ENCODE measurements around the gene SLC35G6.
"Not testable (repeated sequence)": the region's sequence is repeated elsewhere in the genome, so short reads cannot be mapped to it uniquely, and the experiment has no call there.

Gene SLC35G6

DNA sequence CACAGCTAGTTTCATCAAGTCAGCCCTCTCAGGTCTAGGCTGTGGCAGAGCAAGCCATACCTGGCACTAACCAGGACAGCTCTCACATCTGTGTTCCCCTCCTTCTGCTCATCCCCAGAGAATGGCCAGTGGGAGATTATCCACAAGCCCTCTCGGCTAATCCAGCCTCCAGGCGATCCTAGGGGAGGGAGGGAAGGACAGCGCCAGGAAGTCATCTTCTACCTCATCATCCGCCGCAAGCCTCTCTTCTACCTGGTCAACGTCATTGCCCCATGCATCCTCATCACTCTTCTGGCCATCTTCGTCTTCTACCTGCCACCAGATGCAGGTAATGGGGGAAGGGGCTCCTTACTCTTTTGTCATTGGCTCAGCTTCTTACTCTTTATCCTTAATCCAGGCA is 32.8 kb upstream of the SLC35G6 start:
- intact Hi-C loops (cut with DNase I): no loop called here
- DNase-seq: no peak

DNA sequence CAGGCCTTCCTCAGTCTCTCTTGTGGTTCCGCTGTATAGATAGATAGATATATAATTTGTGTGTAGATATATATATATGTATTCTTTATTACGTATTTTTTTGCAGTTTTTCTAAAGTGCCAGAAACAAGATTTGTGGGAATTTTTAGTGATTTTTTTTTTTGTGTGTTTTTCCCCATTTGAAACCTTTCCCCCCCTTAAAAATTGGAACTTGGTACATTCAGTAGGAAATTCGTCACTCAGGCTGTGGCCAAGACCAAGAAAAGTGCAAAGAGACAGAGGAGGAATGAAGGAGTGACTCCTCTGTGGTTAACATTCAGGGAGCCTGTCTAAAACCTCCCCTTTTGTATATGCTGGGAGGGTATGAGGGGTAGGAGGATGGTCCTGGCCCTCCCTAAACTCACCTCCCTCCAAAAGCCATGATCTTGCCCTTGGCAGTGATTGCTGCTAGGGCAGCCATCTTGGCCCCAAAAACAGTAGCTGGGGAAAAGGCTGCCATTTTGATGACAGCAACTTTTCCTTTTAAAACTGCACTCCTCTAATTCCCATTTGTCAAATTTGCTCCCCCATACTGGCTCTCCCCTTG is 21.2 kb upstream of the SLC35G6 start:
- intact Hi-C loops (cut with DNase I): no loop called here
- peak in 1 of 10 donors; percentile 28 for DNase-seq

DNA sequence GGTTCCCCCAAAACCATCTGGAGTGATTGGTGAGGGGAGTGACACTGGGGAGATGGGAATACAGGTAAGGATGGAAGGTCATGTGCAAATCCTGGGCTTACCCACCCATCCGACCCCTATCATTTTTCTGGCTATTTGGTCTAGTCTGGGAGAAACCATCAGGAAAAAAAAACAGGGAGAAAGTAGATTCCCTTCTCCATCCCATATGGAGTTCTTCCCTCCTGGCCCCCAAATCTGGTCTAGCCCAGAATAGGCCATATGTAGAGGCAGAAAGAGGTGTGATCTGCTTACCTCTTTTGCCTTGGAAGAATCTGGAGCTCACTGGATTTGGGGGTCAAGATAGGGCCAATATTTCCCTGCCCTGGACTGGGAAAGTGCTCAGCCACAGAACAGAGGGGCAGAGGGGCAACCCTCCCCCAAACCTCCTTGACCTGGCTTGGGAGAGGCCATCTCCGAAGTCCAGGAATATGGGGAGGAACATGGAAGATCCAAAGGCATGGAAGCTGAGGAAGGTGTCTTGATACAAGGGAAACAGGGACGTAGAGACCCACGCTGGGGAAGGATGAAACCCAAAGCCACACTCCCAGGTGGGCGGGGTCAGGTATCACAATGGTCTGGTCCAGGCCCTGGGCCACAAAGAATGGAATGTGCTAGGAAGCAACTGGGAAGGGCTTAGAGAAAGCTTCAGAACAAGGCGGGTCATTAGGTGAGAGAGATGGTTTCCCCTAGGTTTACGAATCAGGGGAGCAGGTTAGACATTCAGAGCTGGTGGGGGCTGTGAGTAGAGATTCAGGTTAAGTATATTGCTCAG is 20.2 kb upstream of the SLC35G6 start:
- DNase-seq: peak in 1 of 10 donors; percentile 36
- intact Hi-C loops (cut with DNase I): no loop called here

DNA sequence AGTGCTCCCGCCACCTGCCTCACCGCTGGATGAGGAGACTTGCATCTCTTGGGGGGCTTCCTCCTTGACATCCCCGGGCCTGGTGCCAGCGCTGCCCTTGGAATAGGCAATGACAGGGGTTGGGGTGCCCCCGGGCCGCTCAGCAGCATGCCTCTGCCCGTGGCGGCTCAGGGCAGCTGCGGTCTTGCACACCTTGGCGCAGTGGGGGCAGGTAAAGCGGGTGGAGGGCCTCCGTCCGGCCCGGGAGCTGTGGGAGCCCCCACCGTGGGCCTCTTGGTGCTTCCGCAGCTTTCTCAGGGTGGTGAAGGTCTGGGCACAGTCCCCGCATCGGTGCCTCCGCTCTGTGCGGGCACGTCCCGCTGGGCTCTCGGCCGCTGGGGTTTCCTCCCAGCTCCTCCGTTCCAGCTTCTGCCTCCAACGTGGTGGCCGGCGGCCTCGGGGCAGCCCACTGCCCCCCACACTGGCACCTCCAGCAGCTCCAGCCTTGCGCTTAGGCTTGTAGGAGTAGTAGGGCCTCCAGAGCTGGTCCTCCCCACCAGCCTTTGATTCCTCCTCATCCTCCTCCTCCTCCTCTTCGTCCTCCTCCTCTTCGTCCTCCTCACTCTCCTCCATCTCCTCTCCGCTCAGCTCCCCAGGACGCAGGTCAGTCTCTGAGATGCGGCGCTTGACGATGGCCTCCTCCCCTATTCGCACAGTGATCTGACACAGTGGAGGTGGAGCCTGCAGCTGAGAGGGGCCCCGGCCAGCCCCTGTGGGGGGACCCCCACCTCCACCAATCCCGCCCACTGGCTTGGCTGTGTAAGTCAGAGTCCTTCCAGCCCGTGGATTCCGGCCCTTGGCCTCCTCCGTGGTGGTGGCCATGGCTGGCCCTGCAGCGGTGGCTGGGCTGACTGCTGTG is 18.5 kb upstream of the SLC35G6 start:
- intact Hi-C loops (cut with DNase I): no loop called here

DNA sequence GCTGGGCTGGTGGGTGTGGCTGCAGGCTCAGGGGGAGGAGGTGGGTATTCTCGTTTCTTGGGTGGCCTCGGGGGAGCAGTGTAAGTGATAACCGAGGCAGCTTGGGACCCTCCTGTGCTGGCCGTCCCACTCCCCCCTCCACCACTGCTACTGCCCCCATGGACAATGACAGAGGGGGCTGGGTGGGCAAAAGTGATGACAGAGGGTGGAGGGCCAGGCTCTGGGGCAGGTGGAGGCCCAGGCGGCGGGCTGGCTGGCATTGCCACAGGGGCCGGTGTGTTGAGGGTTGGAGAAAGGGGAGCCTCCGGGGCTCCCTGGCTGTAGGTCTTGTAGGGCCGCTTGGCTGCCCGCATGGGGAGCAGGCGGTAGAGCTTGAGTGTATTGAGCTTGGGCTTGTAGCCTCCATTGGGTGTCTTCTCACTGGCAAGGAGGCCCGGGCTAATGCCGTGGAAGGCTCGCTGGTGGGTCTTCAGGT is 17.8 kb upstream of the SLC35G6 start:
- intact Hi-C loops (cut with DNase I): no loop called here
- DNase-seq: no peak

More for the DNA sequence above, 18.5 kb upstream of the SLC35G6 start:
- peak in 1 of 10 donors; percentile 85 for DNase-seq

DNA sequence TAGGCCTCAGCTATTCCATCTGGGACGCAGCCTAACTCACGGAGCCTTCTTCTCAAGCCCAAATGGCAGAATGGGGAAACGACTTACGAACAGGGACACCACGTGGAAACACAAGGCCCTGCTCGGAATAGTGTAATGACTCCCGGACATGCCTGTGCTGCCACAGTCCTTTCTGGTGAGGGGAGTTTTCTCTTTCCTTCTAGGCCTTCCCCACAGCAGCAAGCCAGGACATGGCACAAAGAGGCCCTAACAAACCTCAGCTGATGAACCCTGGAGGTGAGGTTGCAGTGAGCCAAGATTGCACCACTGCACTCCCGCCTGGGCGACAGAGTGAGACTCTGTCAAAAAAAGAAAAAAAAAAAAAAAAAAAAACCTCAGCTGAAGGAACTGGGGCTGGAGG is 17.2 kb upstream of the SLC35G6 start:
- intact Hi-C loops (cut with DNase I): no loop called here

DNA sequence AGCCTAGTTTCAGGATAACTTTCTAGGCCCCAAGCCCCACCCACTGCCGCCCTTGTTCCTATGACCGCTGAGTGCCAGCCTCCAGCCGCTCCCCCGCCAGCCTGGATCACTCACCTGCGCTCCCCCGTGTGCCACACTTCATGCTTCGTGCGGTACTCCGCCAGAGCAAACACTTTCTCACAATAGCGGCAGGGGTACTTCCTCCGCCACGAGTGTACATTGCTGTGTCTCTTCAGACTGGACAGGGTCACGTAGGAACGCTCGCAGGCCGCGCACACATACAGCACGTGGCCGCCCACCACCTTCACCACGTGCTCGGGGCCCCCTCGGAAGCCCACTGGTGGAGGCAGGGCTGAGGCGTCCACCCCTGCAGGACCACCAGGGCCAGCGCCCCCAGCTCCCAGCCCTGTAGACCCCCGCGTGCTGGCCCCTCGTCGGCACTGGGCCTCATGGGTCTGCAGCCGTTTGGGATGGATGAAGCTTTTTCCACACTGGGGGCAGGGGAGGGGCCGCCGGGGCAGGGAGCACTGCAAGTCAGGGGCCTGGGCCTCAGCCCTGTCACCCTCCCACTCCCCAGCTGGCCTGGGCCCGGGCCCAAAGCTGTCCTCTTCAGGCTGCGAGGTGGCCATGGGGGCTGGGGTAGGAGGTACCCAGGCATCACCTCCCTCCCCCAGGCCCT is 15.5 kb upstream of the SLC35G6 start:
- peak in 1 of 10 donors; percentile 76 for DNase-seq
- intact Hi-C loops (cut with DNase I): no loop called here

More for the DNA sequence above, 17.2 kb upstream of the SLC35G6 start:
- no peak for DNase-seq

DNA sequence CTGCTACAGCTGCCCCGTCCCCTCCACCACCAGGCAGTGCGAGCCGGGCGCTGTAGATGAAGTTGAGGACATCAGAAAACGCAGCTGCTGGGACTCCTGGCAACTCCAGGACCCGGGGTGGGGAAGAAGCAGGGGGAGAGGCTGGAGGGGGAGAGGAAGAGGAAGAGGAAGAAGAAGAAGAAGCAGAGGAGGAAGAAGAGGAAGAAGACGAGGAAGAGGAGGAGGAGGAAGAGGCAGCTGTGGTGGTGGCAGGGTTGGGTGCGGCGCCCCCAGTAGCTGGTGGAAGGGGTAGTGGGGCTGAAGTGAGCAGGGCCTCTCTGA is 15.0 kb upstream of the SLC35G6 start:
- intact Hi-C loops (cut with DNase I): no loop called here
- DNase-seq: no peak

DNA sequence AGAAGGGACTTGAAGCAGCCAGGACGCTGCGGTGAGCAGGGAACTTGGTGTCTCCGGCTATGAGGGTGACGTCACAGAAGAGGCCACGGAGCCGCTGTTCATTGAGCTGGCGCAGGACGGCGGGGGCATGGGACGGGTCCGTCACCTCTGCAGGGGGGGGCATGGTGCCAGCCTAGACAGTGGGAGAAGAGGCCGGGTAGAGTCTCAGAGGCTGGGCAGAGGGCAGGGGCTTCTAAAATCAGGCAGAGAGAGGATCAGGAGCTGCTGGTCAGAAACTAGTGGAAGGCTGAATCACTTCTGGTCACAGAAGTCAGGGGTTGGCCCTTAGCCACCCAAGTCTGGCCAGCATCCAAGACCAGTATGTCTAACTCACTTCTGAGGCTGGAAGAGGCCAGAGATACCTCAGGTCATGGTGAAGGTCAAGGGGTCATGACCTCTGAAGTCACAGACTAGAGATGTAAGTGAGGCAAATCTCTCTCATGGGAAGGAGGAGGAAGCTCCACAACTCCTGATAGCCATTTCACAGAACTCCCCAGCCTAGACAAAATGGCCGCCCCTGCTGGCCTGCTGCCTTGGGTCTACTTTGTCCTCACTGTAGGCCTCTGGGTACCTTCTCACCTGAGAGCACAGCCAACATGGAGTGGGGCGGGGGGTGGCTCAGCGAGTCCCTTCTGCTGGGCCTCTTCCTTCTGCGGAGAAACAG is 14.5 kb upstream of the SLC35G6 start:
- intact Hi-C loops (cut with DNase I): no loop called here
- peak in 3 of 10 donors; percentile 42 to 85 (median 49) for DNase-seq

DNA sequence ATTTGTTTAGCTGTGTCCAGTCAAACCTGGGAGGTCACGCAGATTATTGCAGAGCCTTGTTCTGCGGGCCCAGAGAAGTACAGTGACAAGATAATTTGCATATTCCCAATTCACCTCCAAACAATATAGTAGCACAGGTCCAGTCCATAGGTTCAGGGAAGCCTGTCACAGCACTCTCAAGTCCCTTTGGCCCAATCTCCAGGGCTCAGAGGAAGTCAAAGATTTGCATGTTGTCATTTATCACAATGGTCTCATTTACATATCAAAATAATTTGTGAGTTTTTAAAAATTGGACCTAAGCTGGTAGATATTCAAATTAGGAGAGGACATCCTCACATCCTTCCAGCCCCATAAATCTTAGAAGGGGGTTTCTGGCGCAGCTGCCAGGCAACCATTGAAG is 13.7 kb upstream of the SLC35G6 start:
- intact Hi-C loops (cut with DNase I): no loop called here
- DNase-seq: no peak

DNA sequence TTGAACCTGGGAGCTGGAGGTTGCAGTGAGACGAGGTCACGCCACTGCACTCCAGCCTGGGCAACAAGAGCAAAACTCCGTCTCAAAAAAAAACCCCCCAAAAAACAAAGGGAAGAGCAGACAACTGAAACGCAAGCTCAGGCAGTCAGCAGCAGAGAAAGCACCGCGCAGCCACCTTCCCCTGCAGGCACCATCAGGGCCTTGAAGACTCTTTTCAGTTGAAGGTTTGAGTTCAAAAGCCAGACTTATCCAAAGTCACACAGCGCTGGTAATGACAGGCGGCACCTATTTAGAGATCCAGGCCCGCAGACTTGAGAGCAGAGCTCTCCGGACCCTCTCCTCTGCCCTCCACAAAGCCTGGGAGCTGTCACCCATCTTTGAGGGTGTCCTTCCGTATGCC is 13.0 kb upstream of the SLC35G6 start:
- intact Hi-C loops (cut with DNase I): loop anchor here (1.0 kb wide), 1 partner anchor 8 kb away; no protein-coding TSS in a partner anchor

DNA sequence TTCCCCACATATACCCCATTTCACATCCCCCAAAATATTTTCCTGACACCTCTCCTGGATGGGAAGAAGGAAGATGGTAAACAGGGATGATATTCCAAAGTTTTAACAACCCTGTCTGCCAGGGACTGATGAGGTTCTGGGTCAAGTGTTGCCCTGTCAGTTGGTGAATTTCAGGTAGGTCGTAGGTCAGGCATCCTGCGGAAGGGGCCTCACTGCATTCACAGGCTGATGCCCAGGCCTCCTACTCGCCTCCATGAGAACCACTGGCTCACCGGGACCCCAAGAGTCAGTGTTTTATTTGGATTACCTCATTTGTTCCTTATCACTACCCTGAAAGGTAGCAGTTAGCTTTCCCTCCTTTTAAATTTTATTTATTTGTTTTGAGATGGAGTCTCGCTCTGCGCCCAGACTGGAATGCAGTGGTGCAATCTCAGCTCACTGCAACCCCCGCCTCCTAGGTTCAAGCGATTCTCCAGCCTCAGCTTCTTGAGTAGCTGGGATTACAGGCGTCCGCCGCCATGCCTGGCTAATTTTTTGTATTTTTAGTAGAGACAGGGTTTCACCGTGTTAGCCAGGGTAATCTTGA is 12.3 kb upstream of the SLC35G6 start:
- intact Hi-C loops (cut with DNase I): loop anchor here (1.0 kb wide), 1 partner anchor 7 kb away; no protein-coding TSS in a partner anchor
- DNase-seq: peak in 1 of 10 donors; percentile 12

More for the DNA sequence above, 13.0 kb upstream of the SLC35G6 start:
- DNase-seq: no peak

DNA sequence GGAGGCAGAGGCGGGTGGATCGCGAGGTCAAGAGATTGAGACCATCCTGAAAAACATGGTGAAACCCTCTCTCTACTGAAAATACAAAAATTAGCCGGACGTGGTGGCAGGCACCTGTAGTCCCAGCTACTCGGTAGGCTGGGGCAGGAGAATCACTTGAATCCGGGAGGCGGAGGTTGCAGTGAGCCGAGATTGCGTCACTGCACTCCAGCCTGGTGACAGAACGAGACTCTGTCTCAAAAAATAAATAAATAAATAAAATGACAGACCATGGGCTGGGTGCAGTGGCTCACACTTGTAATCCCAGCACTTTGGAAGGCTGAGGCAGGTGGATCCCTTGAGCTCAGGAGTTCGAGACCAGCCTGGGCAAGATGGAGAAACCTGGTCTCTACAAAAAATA is 11.4 kb upstream of the SLC35G6 start:
- DNase-seq: peak in 2 of 10 donors; percentile 3 to 57
- intact Hi-C loops (cut with DNase I): not testable (repeated sequence)

DNA sequence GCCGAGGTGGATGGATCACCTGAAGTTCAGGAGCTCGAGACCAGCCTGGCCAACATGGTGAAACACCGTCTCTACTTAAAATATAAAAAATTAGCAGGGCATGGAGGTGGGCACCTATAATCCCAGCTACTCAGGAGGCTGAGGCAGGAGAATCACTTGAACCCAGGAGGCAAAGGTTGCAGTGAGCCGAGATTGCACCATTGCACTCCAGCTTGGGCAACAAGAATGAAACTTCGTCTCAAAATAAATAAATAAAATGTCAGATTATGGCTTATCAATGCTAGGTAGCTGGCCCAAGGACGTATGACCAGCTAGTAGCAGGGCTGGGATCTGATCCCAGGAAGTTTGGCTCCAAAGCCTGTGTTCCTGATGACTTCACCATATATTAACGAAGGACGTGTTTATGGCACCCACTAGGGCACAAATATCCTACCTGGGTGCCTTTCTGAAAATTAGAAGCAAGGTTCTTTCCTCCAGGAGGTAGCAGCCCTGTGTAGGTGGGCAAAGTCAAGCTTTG is 10.7 kb upstream of the SLC35G6 start:
- DNase-seq; intact Hi-C loops (cut with DNase I): not testable (repeated sequence)

DNA sequence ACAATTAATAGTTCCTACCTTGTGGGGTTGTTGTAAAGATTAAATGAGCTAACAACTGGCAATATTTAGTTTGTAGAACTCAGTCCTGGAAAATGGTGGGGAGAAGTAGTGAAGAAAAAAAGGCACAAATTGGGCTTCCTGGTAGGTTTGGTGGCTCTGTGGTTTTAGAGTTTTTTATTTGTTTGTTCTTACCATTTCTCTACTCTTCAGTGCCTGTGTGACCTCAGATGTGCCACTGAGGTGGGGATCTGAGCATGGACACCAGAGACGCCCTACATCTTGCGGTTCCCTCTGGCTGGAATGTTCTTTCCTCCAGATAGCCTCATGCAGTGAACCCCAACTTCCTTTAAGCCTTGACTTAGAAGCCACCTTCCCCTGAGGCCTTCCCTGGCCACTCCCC is 9.5 kb upstream of the SLC35G6 start:
- intact Hi-C loops (cut with DNase I): no loop called here
- peak in 2 of 10 donors; percentile 3 to 7 for DNase-seq

DNA sequence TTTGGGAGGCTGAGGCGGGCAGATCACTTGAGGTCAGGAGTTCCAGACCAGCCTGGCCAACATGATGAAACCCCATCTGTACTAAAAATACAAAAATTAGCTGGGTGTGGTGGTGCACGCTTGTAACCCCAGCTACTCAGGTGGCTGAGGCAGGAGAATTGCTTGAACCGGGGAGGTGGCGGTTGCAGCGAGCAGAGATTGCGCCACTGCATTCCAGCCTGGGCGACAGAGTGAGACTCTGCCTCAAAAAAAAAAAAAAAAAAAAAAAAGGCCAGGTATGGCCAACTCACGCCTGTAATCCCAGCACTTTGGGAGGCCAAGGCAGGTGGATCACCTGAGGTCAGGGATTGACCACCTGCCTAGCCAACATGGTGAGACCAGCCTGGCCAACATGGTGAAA is 6.5 kb upstream of the SLC35G6 start:
- peak in 3 of 10 donors; percentile 20 to 57 (median 48) for DNase-seq
- intact Hi-C loops (cut with DNase I): not testable (repeated sequence)

DNA sequence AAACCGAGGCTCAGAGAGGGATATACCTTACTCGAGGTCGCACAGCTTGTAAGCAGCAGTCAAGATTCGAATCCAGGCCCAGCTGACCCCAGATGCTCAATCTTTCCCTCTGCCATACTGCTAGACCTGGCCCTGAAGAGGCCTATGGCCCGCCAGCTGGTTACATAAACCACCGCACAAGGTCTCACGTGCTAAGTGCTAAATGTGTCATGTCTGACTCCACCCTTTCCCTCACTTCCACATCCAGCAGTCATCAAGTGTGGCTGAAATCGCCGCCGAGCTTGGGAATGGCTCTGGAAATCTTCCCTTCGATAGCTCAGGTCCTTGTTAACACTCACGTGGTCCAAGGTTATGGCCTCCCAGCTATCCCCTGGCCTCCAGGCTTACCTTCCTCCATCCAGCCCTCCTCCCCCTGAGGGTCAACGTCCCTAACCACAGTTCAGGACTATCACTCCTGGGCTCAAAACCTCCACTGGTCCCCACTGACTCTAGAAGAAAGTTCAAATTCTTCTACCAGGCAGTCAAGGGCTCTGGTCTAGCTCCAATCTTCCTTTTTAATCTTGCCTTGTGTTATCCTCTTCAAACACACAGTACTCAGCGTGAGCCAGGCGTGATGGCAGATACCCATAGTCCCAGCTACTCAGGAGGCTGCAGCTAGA is 5.4 kb upstream of the SLC35G6 start:
- intact Hi-C loops (cut with DNase I): loop anchor here (1.0 kb wide), 1 partner anchor 8 kb away; no protein-coding TSS in a partner anchor
- DNase-seq: peak in 2 of 10 donors; percentile 65 to 66

DNA sequence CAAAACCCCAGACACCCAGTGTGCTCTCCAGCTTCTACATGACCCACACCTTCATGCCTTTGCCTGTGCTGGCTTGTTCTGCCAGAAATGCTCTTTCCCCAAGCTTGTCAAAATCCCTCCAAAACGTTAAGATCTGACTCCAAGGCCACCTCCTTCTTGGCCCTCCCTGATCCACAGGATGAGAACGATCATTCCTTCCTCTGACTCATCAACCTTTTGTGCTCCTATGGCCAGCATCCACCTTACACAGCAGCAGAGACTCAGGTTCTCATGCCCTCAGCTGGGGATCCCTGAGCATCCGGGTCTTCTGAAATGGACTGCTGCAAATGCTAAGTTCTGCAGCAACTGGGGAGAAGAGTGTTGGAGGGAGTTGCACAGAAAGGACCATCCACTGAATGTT is 4.8 kb upstream of the SLC35G6 start:
- DNase-seq: peak in 2 of 10 donors; percentile 3 to 13
- intact Hi-C loops (cut with DNase I): loop anchor here (1.0 kb wide), 1 partner anchor 8 kb away; no protein-coding TSS in a partner anchor
